NCI-H2171 (cell line): ENCODE results near the gene AKNA.

Experiments used
- DNase-seq: peaks from one replicate; lab custom pipeline; 2025; lab: John Stamatoyannopoulos, UW

Gene AKNA

DNA sequence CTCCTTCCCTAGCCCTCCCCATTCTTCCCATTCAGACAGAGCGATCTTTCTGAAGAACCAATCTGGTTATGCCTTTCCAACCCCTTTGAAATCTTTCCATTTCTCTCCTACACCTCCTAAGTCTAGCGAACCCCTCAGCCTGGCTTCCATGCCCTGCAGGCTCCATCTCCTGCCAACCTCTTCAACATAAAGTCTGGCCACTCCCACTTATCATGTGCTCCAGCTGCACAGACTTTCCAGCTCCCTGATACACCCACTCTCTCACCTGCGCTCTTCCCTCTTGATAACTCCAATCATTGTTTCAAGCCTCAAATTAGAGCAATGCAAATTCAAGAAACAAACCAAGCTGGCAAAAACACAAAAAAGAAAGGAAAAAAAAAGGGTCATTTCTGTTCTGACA, 68.6 kb downstream of the AKNA start:
- DNase-seq, result peak; percentile 3

DNA sequence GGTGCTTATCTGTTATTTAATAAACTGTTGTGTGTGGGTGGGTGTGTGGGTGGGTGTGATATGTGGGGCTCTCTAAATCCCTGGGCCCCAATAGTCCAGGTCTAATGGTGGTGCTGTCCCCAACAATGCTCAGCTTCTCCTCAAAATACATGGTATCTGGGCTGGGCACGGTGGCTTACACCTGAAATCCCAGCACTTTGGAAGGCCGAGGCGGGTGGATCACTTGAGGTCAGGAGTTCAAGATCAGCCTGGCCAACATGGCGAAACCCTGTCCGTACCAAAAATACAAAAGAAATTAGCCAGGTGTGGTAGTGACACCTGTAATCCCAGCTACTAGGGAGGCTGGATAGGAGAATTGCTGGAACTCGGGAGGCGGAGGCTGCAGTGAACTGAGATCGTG, 69.4 kb downstream of the AKNA start:
- no peak for DNase-seq

DNA sequence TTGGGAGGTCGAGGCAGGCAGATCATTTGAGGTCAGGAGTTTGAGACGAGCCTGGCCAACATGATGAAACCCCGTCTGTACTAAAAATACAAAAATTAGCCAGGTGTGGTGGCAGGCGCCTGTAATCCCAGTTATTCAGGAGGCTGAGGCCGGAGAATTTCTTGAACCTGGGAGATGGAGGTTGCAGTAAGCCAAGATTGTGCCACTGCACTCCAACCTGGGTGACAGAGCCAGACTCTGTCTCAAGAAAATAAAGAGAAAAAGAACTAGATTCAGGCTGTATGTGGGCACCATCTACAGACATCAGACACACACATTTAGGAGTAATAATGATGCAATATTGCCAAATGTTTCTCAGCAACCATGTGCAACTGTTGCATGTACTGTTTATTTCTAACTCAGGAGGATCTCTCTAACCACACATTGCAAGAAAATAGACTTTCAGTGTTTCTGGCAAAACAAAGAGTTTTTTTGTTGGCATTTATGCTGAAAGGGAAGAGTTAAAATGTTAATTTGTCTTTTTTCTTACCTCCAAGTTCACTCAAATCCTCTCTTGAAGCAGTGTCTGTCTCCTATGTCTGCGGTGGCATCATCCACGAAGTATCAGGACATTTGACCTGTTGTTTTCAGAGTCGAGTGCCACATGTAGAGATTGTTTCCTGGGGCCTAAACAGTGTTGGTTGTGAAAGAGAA, 70.0 kb downstream of the AKNA start:
- peak; percentile 1 for DNase-seq

DNA sequence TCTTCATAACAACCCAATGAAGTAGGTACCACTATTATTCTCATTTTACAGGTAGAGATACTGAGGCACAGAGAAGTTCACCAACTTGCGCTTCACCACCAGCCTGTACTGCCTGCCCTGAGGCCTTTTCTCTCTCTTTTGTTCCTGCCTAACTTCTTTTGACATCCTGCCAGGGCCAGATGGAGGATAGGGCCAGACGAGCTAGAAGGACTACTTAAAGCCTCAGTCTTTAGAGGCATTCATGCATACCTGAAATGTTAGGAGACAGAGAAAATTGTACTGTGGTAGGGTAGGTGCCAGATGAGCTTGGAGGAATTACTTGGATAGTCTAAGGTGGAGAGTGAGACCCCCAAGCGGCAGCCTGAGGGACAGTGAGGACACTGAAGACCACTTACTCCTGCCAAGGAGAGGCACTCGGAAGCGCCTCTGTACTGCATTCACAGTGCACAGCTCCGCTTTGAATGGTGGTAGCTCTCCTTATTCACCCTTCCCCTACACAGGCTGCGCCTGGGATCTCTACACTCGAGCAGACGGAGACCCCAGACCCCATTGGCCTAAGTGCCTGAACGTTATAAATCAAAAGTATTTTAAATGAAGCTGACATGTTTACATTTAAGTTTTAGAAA, 71.1 kb downstream of the AKNA start:
- DNase-seq, result peak; percentile 81

DNA sequence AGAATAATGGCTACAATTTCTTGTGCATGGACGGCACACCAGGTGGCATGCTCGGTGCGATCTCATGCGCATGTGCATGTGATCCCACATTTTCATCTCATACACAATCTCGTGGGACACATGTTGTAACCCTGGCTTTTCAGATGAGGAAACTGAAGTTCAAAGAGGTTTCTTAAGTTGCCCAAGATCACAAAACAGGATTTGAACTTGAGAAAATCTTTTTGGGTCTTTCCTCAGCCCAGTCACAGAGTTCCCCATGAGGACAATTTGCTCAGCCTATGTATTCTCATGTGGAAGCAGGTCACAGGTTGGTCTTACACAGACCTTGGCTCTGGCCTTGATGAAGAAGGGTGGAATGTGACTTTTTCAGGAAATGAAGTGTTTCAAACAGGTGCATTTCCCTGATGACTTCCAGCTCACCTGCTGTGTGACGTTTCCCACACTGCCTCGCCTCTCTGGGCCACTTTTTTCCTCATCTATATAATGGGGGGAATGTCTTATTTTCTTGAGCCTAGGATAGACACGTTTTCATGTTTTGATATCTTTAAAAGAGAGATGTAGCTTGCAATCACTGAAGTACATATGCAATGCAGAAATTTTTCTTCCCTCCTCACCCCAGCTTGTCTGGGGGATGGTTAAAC, 71.9 kb downstream of the AKNA start:
- DNase-seq, result no peak

DNA sequence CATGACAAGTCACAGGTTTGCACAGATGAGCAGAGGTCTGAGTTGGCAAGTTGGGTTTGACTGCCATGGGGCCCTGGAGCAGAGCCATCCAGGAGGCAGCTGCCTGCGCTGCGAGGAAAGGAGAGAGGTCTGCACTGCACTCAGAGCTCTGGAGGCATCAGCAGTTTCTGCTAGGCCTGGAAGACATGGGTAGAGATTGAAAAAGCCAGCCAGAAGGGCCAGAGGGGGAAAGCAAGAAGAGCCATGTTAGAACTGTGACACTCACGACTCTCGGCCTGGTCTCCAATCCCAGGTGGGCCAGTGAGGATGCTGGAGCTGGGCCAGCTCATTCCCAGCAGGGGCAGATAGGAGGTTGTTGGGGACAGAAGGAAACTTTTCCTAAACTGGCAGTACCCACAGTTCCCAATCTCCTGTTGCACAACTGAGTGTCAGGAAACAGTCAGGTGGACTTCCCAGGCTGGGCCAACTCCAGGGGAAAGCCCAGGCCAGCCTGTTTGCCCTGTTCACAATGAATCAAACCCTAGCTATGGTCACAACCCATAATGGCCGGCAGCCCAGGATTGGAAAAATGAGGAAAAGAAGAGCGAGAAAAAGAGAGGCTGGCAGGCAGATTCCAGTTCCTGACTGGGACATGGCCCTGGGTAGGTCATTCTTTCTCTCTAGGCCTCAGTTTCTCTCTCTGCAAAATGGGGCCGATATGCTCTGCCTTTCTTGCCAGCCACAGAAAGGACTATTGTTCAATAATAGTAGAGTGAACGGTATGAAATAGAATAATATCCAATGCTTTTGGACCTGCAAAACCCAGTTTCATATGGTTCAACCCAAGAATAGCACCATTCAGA, 72.7 kb downstream of the AKNA start:
- no peak for DNase-seq

DNA sequence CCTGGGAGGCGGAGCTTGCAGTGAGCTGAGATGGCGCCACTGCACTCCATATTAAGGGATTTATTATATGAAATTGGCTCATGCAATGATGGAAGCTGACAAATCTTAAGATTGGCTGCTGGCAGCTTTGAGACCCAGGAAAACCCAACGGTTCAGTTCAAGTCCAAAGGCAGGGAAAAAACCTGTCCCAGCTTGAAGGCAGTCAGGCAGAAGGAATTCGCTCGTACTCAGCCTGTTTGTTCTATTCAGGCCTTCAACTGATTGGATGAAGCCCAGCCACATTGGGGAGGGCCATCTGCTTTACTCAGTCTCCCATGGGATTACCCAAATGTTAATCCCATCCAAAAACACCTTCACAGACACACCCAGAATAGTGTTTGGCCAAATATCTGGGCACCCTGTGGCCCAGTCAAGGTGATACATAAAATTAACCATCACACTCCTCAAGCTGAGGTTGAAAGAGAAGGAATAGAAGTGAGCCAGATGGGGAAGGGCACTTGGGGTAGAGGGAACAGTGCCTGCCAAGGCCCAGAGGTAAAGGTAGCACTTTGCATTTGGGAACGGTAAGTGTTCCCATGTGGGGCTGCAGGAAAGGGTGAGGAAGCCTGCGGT, 73.4 kb downstream of the AKNA start:
- DNase-seq, result peak; percentile 34

DNA sequence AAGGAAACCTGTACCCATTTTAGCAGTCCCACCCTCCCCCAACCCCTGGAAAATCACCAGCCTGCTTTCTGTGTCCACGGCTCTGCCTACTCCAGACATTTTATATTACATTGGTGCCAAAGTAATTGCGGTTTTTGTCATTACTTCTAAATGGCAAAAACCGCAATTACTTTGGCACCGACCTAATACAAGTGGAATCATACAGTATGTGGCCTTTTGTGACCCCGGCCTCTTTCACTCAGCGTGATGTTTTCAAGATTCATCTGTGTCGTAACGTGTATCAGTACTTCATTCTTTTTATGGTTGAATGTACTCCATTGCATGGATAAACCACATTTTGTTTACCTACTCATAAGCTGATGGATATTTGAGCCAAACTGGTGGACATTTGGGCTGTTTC, 74.6 kb downstream of the AKNA start:
- no peak for DNase-seq

DNA sequence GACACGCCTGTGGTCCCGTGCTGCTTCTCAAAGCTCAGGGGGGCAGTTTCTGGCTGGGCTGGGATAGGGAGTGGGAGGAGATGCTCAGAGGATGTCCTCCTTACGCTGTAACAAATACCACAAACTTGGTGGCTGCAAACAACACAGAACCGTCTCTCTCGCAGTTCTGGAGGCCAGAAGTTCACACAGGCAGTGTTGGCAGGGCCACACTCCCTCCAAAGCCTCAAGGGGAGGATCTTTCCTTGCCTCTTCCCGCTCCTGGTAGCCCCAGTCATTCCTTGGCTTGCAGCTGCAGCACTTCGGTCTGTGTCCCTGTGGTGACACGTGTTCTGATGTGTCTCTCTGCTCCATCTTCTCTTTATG, 75.3 kb downstream of the AKNA start:
- DNase-seq, result no peak

DNA sequence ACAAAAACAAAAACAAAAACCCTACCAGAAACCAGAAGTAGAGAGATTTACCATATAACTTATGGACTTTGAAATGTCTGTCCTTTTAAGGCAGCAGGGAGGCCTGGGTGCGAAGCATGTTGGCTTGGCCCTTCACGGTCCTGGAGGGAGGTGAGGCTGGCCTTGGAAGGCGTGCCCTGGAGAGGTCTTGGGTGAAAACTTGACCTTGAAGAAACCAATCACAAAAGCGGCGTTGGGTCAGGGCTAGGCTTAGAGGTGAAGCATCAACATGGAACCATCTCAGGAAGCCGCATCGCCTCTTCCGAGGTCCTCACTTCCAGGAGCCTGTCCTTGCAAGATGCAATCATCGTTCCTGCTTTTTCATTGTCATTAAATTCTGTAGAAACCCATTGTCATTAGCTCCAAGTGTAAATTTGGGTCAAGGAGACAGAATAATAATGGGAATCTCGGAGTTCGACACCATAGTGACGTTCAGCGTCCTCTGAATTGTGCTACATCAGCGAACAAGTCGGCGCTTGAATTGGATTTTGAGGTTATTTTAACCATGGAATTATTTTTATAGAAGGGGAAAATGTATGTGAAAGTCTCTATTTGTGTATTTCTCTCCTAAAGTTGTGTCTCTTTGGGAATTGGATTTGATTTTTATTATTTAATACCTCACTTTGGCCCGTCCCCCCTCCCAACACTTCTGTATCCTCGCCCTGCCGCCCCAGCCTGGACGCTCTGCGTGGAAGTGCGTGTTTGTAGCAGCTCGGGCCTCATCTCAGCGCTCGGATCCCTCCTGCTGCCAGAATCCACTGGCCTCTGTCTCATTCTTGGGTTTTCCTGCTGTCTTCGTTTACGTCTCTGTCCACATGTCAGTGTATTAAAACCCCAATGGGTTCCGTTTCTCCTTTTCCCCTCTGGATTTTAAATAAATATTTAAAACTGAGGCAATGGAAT, 75.9 kb downstream of the AKNA start:
- no peak for DNase-seq

DNA sequence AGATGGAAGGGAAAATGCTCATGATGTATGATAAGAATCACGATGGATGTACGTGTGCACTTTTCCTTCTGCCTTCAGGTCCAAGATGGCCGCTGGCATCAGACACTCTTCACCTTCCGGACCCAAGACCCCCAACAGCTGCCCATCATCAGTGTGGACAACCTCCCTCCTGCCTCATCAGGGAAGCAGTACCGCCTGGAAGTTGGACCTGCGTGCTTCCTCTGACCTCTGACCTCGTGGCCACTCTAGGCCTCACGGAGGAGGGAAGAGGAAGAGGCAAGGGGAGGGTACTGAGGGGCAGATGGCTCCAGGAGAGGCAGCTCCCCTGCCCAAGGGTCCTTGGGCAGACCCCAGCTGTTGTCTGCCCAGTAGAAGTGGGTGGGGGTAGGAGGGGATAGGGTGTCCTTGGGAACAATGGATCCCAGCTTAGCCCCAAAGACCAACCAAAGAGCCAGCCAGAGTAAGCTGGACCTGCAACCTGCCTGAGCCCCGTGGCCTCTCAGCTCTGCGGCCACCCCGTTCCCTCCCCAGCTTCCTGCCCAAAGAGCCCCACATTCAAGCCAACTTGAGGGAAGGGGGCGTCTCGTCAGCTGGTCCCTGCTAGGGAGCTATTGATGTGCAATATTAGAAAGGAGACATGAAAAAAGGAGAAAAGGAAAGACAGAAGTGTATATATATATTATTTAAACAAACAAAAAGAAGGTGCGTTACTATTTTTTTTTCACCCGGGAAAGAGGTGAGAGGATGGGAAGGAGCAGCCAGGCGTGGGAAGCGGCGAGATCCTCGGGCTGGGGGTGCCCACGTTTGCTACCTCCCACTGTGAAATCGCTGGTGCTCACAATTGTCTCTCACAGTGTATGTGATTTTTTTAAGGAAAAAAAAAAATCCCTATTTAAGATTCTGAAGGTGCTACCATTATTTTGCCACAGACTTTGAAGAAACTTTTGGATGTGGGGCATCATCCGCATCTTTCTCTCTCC, 77.0 kb downstream of the AKNA start:
- DNase-seq, result no peak

DNA sequence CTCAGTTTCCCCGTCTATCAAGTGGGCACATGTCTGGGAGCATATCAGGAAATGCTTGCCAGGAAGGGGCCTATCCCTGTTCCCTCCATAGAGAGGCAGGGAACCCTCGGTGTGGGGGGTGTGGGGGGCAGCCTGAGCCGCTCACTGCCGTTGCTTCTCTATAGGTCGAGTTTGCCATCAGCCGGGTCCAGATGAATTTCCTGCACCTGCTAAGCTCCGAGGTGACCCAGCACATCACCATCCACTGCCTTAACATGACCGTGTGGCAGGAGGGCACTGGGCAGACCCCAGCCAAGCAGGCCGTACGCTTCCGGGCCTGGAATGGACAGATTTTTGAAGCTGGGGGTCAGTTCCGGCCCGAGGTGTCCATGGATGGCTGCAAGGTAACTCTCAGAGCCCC, 78.7 kb downstream of the AKNA start:
- DNase-seq, result no peak

DNA sequence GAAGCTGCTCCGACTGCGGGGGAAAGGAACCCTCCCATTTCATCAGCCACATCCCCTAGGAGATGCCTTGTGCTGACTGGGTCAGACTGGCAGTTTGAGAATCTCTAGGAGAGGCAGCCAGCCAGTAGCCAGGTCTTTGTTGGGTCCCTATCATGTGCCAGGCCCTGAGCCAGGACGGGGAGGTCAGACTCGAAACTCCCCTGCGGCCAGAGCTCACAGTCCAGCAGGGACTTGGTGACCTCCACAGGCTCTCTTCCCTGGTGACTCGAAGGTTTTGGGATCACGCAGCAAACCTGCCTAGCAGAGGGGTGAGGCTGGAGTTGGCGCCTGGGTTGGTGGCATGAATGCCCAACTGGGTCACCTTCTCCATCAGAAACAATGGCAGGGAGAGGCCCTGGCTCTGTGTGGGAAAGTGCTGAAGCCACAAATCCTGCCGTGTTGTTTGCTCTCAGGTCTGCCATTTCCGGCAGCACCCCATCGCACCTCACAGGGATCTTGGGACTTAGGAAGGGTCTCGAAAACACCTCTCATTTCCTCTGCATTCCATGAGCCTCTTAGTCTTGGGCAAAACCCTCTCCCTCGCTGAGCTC, 79.3 kb downstream of the AKNA start:
- DNase-seq, result no peak

DNA sequence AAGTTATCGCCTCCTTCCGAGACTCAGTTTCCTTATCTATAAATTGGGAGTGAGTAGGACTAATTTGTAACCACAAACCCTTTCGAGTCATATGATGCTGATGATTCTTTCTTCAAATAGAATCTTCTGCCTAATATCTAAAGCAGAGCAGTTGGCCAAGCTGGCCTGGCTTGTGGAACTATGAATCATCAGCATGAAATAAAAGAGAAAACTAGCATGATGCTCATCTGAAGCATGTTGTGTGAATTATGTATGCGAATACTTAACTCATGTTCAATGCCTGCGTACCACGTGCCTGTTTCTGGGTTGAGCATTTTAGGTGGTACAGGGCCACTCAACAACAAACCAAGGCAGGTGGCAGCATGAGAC, 79.9 kb downstream of the AKNA start:
- DNase-seq, result no peak

DNA sequence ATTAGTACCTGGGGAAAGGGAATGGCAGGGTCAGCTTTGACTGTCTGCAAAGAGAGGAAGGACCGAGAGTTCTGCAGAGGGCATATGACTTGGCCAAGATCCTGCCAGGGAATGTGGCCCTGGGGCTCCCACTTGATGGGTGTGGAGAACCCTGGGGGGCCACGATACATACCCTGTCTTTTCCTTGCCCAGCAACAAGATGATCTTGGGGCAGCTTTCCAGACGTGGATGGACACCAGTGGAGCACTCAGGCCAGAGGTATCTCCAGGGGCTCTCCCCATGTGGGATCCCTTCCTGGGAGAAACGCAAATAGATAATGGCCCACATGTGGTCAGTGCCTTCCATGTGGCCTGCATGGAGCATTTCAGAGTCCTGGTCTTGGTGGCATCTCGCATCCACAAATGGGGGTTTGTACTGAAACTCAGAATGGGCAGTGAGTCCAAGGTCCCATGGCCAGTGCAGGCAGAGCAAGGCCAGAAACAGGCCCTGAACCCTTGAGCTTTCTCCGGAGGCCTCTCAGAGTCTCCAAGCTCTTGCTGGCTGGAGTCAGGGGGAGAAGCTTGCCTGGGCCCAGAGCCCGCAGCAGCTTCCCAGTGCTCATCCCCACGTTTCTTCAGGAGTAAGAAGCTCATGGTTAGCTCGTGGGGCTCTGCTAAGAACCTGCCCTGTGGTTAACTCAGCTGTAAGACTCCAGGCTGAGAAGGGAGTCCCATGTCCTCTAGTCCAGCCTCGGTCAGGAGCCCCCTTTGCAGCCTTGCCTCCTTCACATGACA, 83.2 kb downstream of the AKNA start:
- DNase-seq, result no peak

DNA sequence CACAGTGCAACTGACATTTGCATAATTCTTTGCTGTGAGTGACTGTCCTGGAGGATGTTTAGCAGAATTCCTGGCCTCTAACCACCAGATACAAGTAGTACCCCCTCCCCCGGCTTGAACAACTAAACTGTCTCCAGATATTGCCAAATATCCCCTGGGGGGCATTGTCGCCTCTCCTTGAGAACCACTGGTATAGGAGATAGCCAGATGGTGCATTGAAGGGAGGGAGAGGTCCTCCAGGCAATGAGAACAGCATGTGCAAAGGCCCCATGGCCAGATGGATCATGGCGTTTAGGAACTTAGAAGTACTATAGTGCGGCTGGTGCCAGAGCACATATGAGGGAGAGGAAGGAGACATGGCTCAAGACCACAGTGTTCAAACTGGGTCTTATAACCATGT, 83.8 kb downstream of the AKNA start:
- DNase-seq, result no peak

DNA sequence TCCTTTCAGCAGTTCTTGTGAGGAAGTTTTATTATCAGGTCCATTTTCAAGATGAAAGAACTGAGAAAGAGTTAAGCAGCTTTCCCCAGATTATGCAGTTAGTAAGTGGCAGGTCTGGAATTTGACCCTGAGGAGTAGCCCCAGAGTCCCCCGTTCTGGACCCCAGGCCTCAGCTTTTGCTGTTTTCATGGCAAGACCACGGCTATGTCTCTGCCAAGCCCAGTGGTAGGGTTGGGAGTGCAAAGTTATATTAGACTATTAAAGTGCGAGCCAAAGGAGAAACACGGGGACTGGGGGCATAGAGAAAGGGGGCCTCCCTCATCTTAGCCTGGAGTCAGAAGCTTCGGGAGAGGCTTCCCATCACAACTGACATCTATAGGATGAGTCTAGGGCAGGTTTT, 84.2 kb downstream of the AKNA start:
- DNase-seq, result no peak

DNA sequence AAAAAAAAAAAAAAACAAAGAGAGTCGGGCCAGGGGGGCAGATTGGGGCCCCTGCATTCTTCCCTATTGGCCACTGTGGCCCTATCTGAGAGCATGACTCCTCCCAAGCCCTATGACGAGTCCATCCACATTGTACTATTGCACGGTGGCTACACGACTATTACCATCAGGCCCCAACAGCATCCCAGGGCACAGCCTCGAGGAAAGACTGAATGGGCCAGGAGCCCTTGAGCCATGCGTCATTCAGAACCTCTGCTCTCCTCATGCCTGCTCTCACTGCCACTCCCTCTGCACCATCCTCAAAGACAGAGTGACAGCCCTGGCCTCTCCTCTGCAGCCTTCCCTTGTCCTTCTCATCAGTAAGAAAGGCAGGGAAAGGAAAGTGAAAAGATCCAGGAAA, 85.1 kb downstream of the AKNA start:
- no peak for DNase-seq
